ENCODE results near the gene PRAME. TPM values are rescaled to one million over a fixed set of nuclear protein-coding genes. Genes with fewer than 3 reads are reported as not detected.

The PRAME gene
- total RNA-seq, 4 donors from 2014 or later = not detected

DNA sequence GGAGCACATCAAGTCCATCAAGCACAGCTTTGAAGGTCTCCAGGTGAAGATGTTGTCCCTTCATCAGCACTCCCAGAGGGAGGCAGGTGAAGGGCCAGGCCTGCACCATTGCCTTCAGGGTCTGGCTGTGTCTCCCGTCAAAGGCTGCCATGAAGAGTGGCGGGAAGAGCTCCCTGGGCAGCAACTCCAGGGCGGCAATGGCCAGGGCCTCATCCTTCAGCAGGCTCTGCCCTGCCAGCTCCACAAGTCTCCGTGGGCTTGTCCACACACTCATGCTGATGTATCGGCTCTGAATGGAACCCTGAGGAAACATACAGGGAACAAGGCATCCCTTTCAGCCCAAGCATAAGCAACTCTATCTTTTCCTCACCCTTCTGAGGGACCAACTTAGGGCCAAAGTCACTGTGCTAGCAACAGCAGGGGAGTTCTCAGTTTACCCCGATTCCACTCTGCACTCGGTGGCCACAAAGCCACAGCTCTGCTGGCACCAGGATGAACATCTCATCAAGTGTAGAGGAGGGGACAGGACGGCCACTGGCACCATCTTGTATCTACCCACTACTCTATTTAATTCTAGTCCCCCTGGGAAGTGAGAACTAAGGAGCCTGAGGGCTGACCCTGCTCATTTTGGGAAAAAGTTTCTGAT is 8.2 kb downstream of the PRAME start:
- Histone ChIP-seq H3K4me1 (no peaks in the 10 kb centered on the region), H3K9me3 (no peaks in the 10 kb centered on the region), H3K4me3 (no peak overlapping the region), H3K27me3 (no peaks in the 10 kb centered on the region), H3K27ac (no peak overlapping the region), H3K36me3 (no peaks in the 10 kb centered on the region)
- no peak for TF ChIP-seq CTCF (IDR thresholded peaks at IDR 0.05)
- TF ChIP-seq EP300 (IDR thresholded peaks at IDR 0.05) = no peak
- no peak for TF ChIP-seq POLR2A (IDR thresholded peaks at IDR 0.05)
- 80 to 82% methylated on average over 7 to 8 of the region's 8 CpGs for whole genome bisulfite sequencing, 2 donors
- no peak for DNase-seq (ENCODE audit: low spot score in 2 of 2)

GRCh38 chr22:22548910-22549309 is 10.2 kb downstream of the PRAME start:
- TF ChIP-seq POLR2A (IDR thresholded peaks at IDR 0.05) (no peak), CTCF (IDR thresholded peaks at IDR 0.05) (no peak), EP300 (IDR thresholded peaks at IDR 0.05) (no peak)
- 70 to 79% methylated on average over 1 of the region's 1 CpG for whole genome bisulfite sequencing, 2 donors
- Histone ChIP-seq H3K4me1 (no peaks in the 10 kb centered on the region), H3K36me3 (no peaks in the 10 kb centered on the region), H3K27ac (no peak overlapping the region), H3K4me3 (no peak overlapping the region), H3K27me3 (no peaks in the 10 kb centered on the region), H3K9me3 (no peaks in the 10 kb centered on the region)
- no peak for DNase-seq (ENCODE audit: low spot score in 2 of 2)

- no peak for DNase-seq (ENCODE audit: low spot score in 2 of 2)
These were observed 10.7 kb downstream of the PRAME start for GRCh38 chr22:22548317-22548716.

GRCh38 chr22:22547692-22548300 is 11.3 kb downstream of the PRAME start:
- Histone ChIP-seq H3K9me3 (no peaks in the 10 kb centered on the region), H3K4me1 (no peaks in the 10 kb centered on the region), H3K27ac (no peak overlapping the region), H3K27me3 (no peaks in the 10 kb centered on the region), H3K4me3 (no peak overlapping the region), H3K36me3 (no peaks in the 10 kb centered on the region)
- DNase-seq (ENCODE audit: low spot score in 2 of 2) = no peak
- 47 to 48% methylated on average over 3 of the region's 3 CpGs for WGBS, 2 donors
- no peak for TF ChIP-seq POLR2A (IDR thresholded peaks at IDR 0.05)
- TF ChIP-seq EP300 (IDR thresholded peaks at IDR 0.05) = no peak
- TF ChIP-seq CTCF (IDR thresholded peaks at IDR 0.05) = no peak

More at GRCh38 chr22:22548317-22548716, 10.7 kb downstream of the PRAME start:
- Histone ChIP-seq H3K4me3 (no peak overlapping the region), H3K27ac (no peak overlapping the region), H3K4me1 (no peaks in the 10 kb centered on the region), H3K36me3 (no peaks in the 10 kb centered on the region), H3K9me3 (no peaks in the 10 kb centered on the region), H3K27me3 (no peaks in the 10 kb centered on the region)
- TF ChIP-seq POLR2A (IDR thresholded peaks at IDR 0.05) = no peak
- TF ChIP-seq CTCF (IDR thresholded peaks at IDR 0.05) = no peak
- TF ChIP-seq EP300 (IDR thresholded peaks at IDR 0.05) = no peak
- 70 to 72% methylated on average over 9 of the region's 9 CpGs for WGBS, 2 donors

DNA sequence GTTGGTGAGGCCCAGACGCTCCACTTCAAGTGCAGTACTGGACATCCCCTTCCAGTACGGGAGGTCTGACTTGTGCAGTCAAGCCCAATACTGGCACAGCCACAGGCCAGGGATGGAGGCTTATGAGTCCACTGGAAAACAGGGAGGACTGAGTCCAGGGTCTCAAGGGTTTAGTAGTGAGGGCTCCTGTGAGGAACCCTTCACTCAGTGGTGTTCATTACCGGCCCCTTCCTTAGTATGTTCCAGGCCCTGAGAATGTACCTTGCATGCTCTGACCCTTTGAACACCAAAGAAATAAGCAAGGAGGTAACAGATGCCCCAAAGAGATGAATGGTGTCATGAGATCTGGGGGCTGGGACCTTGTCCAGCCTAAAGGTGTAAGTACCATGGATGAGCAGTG is 11.8 kb downstream of the PRAME start:
- Histone ChIP-seq H3K9me3 (no peaks in the 10 kb centered on the region), H3K27ac (no peak overlapping the region), H3K36me3 (no peaks in the 10 kb centered on the region), H3K4me3 (no peak overlapping the region), H3K4me1 (no peaks in the 10 kb centered on the region), H3K27me3 (no peaks in the 10 kb centered on the region)
- DNase-seq (ENCODE audit: low spot score in 2 of 2) = no peak
- no peak for TF ChIP-seq CTCF (IDR thresholded peaks at IDR 0.05)
- TF ChIP-seq POLR2A (IDR thresholded peaks at IDR 0.05) = no peak
- no peak for TF ChIP-seq EP300 (IDR thresholded peaks at IDR 0.05)
- 88 to 95% methylated on average over 3 of the region's 3 CpGs for WGBS, 2 donors
